Stomach (tissue), 9 donors: ENCODE data around the gene ZCCHC7. TPM values are rescaled to one million over a fixed set of nuclear protein-coding genes. Genes with fewer than 3 reads are reported as not detected.

ENCODE experiments used
- DNase-seq, 2 donors: peaks; one replicate each; pipeline versions ENCODE4 v3.0.0 to v3.0.0-alpha.2; 2013 to 2019
- H3K27ac ChIP-seq, 5 donors: fragments of 200-600 bp in 4 of 5; sonication (generic) in 4 of 5; one replicate each; pipeline ENCODE4 v1.5.1; 2013 to 2019; ENCODE audit warnings: mild to moderate bottlenecking in 1 of 5, moderate library complexity in 1 of 5
- H3K27me3 ChIP-seq, 3 donors: fragments of 200-600 bp; sonication (generic); one replicate each; pipeline ENCODE4 v1.5.1; 2017 to 2019; ENCODE audit warnings: mixed run types in 1 of 3
- H3K36me3 ChIP-seq, 4 donors: fragments of 200-600 bp; sonication (generic); 1 replicate in 3 of 4; 2 replicates in 1 of 4; pipeline ENCODE4 v1.5.1; 2016 to 2019
- H3K4me1 ChIP-seq, 4 donors: fragments of 200-600 bp; sonication (generic); one replicate each; pipeline ENCODE4 v1.5.1; 2016 to 2019
- H3K4me3 ChIP-seq, 4 donors: fragments of 200-600 bp; sonication (generic) in 3 of 4; one replicate each; pipeline ENCODE4 v1.5.1; 2016 to 2019; ENCODE audit warnings: mild to moderate bottlenecking in 1 of 4
- H3K9me3 ChIP-seq, 4 donors: fragments of 200-600 bp; sonication (generic); one replicate each; pipeline ENCODE4 v1.5.1; 2016 to 2019
- CTCF ChIP-seq, 7 experiments: fragments of 450-650 bp in 4 of 7; fragments of 200-600 bp in 3 of 7; sonication (generic) in 3 of 7; IDR thresholded peaks; one replicate each; pipeline ENCODE4 v1.5.1; 2016 to 2019; ENCODE audit warnings: antibody characterized with exemption in 7 of 7, control low read depth in 2 of 7, mild to moderate bottlenecking in 1 of 7
- EP300 ChIP-seq: sonication (generic); formaldehyde crosslinking; IDR thresholded peaks from one replicate; pipeline ENCODE4 v1.6.1; 2017; ENCODE audit warnings: antibody characterized with exemption
- POLR2A ChIP-seq, 4 donors: fragments of 450-650 bp; IDR thresholded peaks; one replicate each; pipeline ENCODE4 v1.6.1; 2016; ENCODE audit warnings: antibody characterized with exemption in 4 of 4, control low read depth in 2 of 4, mild to moderate bottlenecking in 1 of 4, moderate library complexity in 1 of 4
- POLR2AphosphoS5 ChIP-seq, 3 donors: sonication (generic); formaldehyde crosslinking; IDR thresholded peaks; one replicate each; pipeline ENCODE4 v1.6.1; 2016; ENCODE audit warnings: antibody characterized with exemption in 3 of 3
- WGBS, 5 donors: extraction: QIAGEN DNeasy Blood & Tissue Kit in 3 of 5; methylation state at CpG; one replicate each; pipeline versions ENCODE4 v1.1.5 to v1.1.7; 2013 to 2018; 5-methylcytosine and 5-hydroxymethylcytosine counted together
- intact Hi-C: fragments of 100-400 bp; cut with DNase I; formaldehyde crosslinking; loops from one replicate; pipeline ENCODE4 v1.15.1; 2023; ENCODE audit warnings: low total_unique reads
- polyA plus RNA-seq, 3 donors: library from polyadenylated mRNA; stranded (reverse); fragments of 200-250 nt; gene quantifications; one replicate each; pipeline ENCODE4 v1.2.3, GENCODE V29; 2013
- small RNA-seq, 4 donors: library from RNA; depleted of rRNA; stranded (forward); fragments of <200 nt; gene quantifications; one replicate each; pipeline ENCODE3, GENCODE V24; 2016
- total RNA-seq, 5 donors: library from RNA; depleted of rRNA; stranded (reverse); fragments of >200 nt; gene quantifications; one replicate each; pipeline versions ENCODE4 v1.1.0 to v1.2.3, GENCODE V29; 2014 to 2016
- donor health status: healthy with polysubstance abuse.
- donor health status: Bipolar disorder and iron deficiency.
- donor health status: healthy.

The ZCCHC7 gene
- total and polyA plus RNA-seq, 8 donors, result 7.9 to 67.1 (median 17.6) TPM

- no peaks in the 10 kb centered on the region for H3K4me1 ChIP-seq
- intact Hi-C loops, result no loop called here
- H3K4me3 ChIP-seq, result no peak overlapping the region
- no peaks in the 10 kb centered on the region for H3K36me3 ChIP-seq
- no peaks in the 10 kb centered on the region for H3K9me3 ChIP-seq
- no peak for TF ChIP-seq CTCF (IDR thresholded peaks at IDR 0.05)
- no peak for TF ChIP-seq POLR2A (IDR thresholded peaks at IDR 0.05)
- no peak for TF ChIP-seq POLR2AphosphoS5 (IDR thresholded peaks at IDR 0.05)
- TF ChIP-seq EP300, result no peak
- 81 to 89% (median 87%) methylated on average over 11 of the region's 11 CpGs for WGBS, 5 donors
- DNase-seq, result no peak
- no peak overlapping the region for H3K27ac ChIP-seq
- H3K27me3 ChIP-seq, result no peaks in the 10 kb centered on the region
These were observed 286.4 kb downstream of the ZCCHC7 start for GRCh38 chr9:37406603-37407401.

- intact Hi-C loops, result no loop called here
- H3K4me1 ChIP-seq, result no peaks in the 10 kb centered on the region
- 52 to 58% (median 56%) methylated on average over 2 of the region's 2 CpGs for WGBS, 5 donors
- no peak for DNase-seq
- no peak overlapping the region for H3K27ac ChIP-seq
- H3K36me3 ChIP-seq, result no peaks in the 10 kb centered on the region
- no peak overlapping the region for H3K4me3 ChIP-seq
- H3K27me3 ChIP-seq, result no peaks in the 10 kb centered on the region
- H3K9me3 ChIP-seq, result no peaks in the 10 kb centered on the region
- no peak for TF ChIP-seq CTCF (IDR thresholded peaks at IDR 0.05)
- no peak for TF ChIP-seq POLR2AphosphoS5 (IDR thresholded peaks at IDR 0.05)
- no peak for TF ChIP-seq POLR2A (IDR thresholded peaks at IDR 0.05)
- no peak for TF ChIP-seq EP300
These were observed 287.1 kb downstream of the ZCCHC7 start for GRCh38 chr9:37407468-37407867.

Small RNA genes within 50 kb of the gene (small RNA-seq; reads per million reads assigned to genes)
- gene AL512604.1, result 0 reads per million in 4 donors
- 0 reads per million in 4 donors for gene RF00019
- gene RNU6-677P, result 0 reads per million in 4 donors

Other genes starting within 250 kb of the ZCCHC7 start
- 1 to 10 TPM in 1 of 5 donors, not detected in 4; 1.3 TPM for gene PAX5, start 86.3 kb upstream of the ZCCHC7 start, total RNA-seq
- gene PAX5, start 86.3 kb upstream of the ZCCHC7 start, polyA plus RNA-seq, result under 1 TPM in 1 of 3 donors, not detected in 2; 0.43 TPM